Measurements from ENCODE around the gene RFC3. TPM values are rescaled to one million over a fixed set of nuclear protein-coding genes. Genes with fewer than 3 reads are reported as not detected.
A peak's percentile ranks its signal among the peaks of the same experiment; 100 is the strongest.

RFC3 gene
- total and polyA plus RNA-seq, 2 experiments from 2014 or later: 12.7 to 13.9 TPM

DNA sequence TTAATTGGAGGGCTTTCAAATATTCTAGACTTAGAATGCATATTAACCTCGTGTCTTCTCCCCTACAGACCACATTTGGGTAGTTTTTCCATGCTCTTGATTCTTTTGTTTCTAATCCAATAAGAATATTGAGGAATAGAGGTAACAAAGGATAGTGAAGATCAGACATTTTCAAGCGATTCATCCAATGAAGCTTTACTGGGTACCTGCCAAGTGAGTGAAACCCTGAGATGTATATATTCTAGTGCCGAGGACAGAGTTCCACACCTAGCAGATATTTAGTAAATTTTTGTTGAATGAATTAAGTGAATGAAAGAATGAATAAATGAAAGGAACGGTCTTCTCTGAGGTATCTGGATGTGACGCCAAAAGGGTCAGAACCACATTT is 442 bp upstream of the RFC3 start:
- peak in 1 of 2 donors; percentile 8 for DNase-seq (ENCODE audit: low read depth in 1 of 2, low spot score in 1 of 2)
- H3K4me1 ChIP-seq (ENCODE audit: low read depth): no peaks in the 10 kb centered on the region
- no peaks in the 10 kb centered on the region for H3K36me3 ChIP-seq
- H3K27me3 ChIP-seq: peaks cover 5% of the 10 kb centered on the region
- TF ChIP-seq, protein P1, sequence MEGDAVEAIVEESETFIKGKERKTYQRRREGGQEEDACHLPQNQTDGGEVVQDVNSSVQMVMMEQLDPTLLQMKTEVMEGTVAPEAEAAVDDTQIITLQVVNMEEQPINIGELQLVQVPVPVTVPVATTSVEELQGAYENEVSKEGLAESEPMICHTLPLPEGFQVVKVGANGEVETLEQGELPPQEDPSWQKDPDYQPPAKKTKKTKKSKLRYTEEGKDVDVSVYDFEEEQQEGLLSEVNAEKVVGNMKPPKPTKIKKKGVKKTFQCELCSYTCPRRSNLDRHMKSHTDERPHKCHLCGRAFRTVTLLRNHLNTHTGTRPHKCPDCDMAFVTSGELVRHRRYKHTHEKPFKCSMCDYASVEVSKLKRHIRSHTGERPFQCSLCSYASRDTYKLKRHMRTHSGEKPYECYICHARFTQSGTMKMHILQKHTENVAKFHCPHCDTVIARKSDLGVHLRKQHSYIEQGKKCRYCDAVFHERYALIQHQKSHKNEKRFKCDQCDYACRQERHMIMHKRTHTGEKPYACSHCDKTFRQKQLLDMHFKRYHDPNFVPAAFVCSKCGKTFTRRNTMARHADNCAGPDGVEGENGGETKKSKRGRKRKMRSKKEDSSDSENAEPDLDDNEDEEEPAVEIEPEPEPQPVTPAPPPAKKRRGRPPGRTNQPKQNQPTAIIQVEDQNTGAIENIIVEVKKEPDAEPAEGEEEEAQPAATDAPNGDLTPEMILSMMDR (IDR thresholded peaks at IDR 0.05; ENCODE audit: low read depth, low read length): no peak
- H3K9me3 ChIP-seq (ENCODE audit: low read depth): no peaks in the 10 kb centered on the region
- H3K4me3 ChIP-seq: peak overlapping the region; percentile 94
- H3K27ac ChIP-seq: peak overlapping the region; percentile 84

DNA sequence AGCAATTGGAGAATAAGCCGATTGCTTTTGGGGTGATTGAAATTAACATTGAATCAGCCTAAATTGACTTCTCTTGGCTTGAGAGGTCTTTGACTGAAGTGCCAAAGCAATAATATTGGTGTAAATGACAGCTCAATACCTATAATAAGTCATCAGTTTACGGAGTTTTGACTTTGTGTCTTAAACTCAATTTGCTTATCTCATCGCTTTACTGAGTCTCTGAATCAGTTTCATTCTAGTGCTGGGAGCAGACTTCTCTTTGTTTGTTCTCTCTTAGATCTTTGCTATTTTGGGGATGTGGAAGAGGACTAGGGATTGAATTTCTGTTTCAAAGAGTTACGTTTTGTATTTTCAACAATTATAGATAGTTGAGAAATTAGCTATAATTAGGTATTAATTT is 7.1 kb downstream of the RFC3 start:
- Histone ChIP-seq H3K9me3 (ENCODE audit: low read depth) (no peaks in the 10 kb centered on the region), H3K36me3 (peaks cover 18% of the 10 kb centered on the region), H3K27me3 (no peaks in the 10 kb centered on the region), H3K4me1 (ENCODE audit: low read depth) (no peaks in the 10 kb centered on the region), H3K4me3 (no peak overlapping the region), H3K27ac (no peak overlapping the region)
- TF ChIP-seq, protein P1 (IDR thresholded peaks at IDR 0.05; ENCODE audit: low read depth, low read length): no peak
- DNase-seq (ENCODE audit: low read depth in 1 of 2, low spot score in 1 of 2): no peak

- DNase-seq (ENCODE audit: low read depth in 1 of 2, low spot score in 1 of 2): no peak
- Histone ChIP-seq H3K27ac (no peak overlapping the region), H3K9me3 (ENCODE audit: low read depth) (no peaks in the 10 kb centered on the region), H3K4me3 (no peak overlapping the region), H3K36me3 (peaks cover 30% of the 10 kb centered on the region), H3K27me3 (no peaks in the 10 kb centered on the region), H3K4me1 (ENCODE audit: low read depth) (no peaks in the 10 kb centered on the region)
- TF ChIP-seq, protein P1 (IDR thresholded peaks at IDR 0.05; ENCODE audit: low read depth, low read length): no peak
Measured at GRCh38 chr13:33827139-33827538, 9.2 kb downstream of the RFC3 start.

- no peaks in the 10 kb centered on the region for H3K4me1 ChIP-seq (ENCODE audit: low read depth)
- no peak for DNase-seq (ENCODE audit: low read depth in 1 of 2, low spot score in 1 of 2)
- H3K9me3 ChIP-seq (ENCODE audit: low read depth): no peaks in the 10 kb centered on the region
- no peak overlapping the region for H3K27ac ChIP-seq
- TF ChIP-seq, protein P1 (IDR thresholded peaks at IDR 0.05; ENCODE audit: low read depth, low read length): no peak
- peaks cover 32% of the 10 kb centered on the region for H3K36me3 ChIP-seq
- no peaks in the 10 kb centered on the region for H3K27me3 ChIP-seq
- no peak overlapping the region for H3K4me3 ChIP-seq
Measured at GRCh38 chr13:33828431-33829129, 10.6 kb downstream of the RFC3 start.

DNA sequence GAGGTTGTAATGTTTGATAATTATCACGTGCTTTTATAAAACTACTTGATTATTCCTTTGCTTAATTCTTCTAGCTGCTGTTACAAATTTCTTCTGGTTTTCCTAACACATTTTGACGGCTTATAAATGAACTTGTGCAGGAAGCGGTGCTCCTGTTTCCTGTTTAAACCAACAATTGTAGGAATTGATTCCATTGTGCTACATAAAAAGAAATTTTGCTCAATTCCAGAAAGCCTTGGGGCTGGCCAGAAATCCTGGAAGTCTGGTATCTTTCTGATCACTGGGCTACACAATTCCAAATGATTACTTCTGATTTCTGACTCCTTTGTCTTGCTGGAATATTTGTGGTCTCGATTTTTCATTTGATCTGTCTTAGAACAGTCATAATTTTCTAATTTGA is 14.9 kb downstream of the RFC3 start:
- no peak for DNase-seq (ENCODE audit: low read depth in 1 of 2, low spot score in 1 of 2)
- Histone ChIP-seq H3K4me1 (ENCODE audit: low read depth) (no peaks in the 10 kb centered on the region), H3K27me3 (no peaks in the 10 kb centered on the region), H3K9me3 (ENCODE audit: low read depth) (no peaks in the 10 kb centered on the region), H3K27ac (no peak overlapping the region), H3K36me3 (peaks cover 34% of the 10 kb centered on the region), H3K4me3 (no peak overlapping the region)
- TF ChIP-seq, protein P1 (IDR thresholded peaks at IDR 0.05; ENCODE audit: low read depth, low read length): no peak

Measured in cardiac muscle cell (in vitro differentiated cells and primary cell).